Testis (tissue), 2 donors: ENCODE results near the gene LMO2.

Experiments
- POLR2A ChIP-seq: fragments of 450-650 bp; IDR thresholded peaks from one replicate; pipeline ENCODE4 v1.6.1; 2017; ENCODE audit warnings: antibody characterized with exemption, mild to moderate bottlenecking, moderate library complexity
- TF ChIP-seq, protein P1 (sequence below), 3 experiments: fragments of 450-650 bp in 2 of 3; fragments of 200-600 bp in 1 of 3; sonication (generic) in 1 of 3; IDR thresholded peaks; one replicate each; pipeline ENCODE4 v1.5.1; 2016 to 2019; ENCODE audit warnings: antibody characterized with exemption in 3 of 3, mild to moderate bottlenecking in 2 of 3, moderate library complexity in 1 of 3

GRCh38 chr11:33896911-33897310 is 5.0 kb upstream of the LMO2 start:
- TF ChIP-seq, protein P1, sequence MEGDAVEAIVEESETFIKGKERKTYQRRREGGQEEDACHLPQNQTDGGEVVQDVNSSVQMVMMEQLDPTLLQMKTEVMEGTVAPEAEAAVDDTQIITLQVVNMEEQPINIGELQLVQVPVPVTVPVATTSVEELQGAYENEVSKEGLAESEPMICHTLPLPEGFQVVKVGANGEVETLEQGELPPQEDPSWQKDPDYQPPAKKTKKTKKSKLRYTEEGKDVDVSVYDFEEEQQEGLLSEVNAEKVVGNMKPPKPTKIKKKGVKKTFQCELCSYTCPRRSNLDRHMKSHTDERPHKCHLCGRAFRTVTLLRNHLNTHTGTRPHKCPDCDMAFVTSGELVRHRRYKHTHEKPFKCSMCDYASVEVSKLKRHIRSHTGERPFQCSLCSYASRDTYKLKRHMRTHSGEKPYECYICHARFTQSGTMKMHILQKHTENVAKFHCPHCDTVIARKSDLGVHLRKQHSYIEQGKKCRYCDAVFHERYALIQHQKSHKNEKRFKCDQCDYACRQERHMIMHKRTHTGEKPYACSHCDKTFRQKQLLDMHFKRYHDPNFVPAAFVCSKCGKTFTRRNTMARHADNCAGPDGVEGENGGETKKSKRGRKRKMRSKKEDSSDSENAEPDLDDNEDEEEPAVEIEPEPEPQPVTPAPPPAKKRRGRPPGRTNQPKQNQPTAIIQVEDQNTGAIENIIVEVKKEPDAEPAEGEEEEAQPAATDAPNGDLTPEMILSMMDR (IDR thresholded peaks at IDR 0.05), result no peak
- TF ChIP-seq POLR2A, result no peak
